NK-92 (cell line): ENCODE data around the gene TMEM178A.
"Not testable (repeated sequence)": the region's sequence is repeated elsewhere in the genome, so short reads cannot be mapped to it uniquely, and the experiment has no call there.

Source experiments
- DNase-seq: peaks from one replicate; lab custom pipeline; 2025; ENCODE audit not compliant: unreplicated experiment; lab: John Stamatoyannopoulos, UW

TMEM178A gene

DNA sequence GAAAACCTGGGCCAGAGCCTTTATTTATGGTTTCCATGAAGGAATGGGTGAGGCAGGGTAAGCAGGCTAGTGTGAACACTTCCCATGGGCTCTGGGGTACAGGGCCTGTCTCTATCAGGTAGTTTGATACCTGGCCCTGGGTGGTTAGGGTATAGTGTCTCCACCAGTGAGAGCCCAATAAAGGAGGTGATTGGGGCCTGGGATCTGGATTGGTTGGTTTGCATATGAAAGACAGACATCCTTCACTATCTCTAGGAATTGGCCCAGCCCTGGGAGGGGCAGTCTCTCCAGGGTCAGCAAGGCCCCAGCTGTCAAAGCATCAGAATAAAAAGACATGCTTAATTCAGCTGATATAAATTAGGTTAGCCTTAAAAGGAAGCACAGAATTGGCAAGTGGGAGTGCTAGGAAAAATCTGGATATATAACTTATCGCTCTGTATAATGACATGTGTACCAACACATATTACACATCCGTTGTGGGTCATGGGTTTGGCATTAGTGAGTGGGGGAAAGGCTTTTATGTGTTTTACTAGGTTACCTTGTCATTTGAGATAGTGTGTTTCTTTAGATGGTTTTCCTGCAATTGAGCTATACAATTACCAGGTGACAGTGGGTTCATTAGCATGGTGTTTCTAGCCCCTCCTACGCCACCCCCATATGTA lies 18.5 kb upstream of the TMEM178A start:
- no peak for DNase-seq

GRCh38 chr2:39648580-39648979 lies 17.1 kb upstream of the TMEM178A start:
- DNase-seq: no peak

GRCh38 chr2:39649511-39649910 lies 16.2 kb upstream of the TMEM178A start:
- no peak for DNase-seq

GRCh38 chr2:39650468-39650867 lies 15.2 kb upstream of the TMEM178A start:
- DNase-seq: no peak

DNA sequence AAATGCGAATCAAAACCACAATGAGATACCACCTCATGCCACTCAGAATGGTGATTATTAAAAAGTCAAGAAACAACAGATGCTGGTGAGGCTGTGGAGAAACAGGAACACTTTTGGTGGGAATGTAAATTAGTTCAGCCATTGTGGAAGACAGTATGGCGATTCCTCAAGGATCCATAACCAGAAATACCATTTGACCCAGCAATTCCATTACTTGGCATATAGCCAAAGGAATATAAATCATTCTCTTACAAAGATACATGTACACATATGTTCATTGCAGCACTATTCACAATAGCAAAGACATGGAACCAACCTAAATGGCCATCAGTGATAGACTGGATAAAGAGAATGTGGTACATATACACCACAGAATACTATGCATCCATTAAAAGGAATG lies 9.5 kb upstream of the TMEM178A start:
- DNase-seq: not testable (repeated sequence)

DNA sequence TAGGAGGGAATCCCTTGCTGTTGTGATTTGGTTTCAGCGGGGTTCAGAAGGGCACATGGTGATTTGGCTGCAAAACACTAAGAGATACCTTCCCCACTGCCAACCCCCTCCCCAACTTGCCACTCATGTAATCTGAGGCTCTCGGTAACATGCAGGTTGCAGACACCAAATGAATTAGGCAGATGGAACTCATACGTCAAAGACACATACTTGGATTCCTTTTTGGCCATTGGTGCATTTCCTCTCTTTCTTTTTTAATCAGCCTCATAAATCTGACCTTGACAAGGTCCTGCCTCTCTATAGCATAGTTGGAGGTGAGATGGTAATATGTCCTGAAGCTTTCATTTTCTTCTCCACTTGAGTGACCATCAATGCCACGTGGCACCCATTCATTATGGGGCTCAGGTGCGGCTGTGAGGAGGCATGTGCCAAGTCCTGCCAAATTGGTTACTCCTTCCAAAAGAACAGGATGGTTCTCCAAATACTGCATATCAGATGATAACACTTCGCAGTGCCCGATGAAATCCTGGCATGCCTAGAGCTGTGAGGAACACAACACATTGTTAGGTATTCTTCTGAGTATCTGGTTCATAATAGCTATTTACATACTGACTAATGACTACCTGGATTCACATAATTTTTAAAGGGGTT lies 8.3 kb upstream of the TMEM178A start:
- no peak for DNase-seq

GRCh38 chr2:39658371-39658770 lies 7.3 kb upstream of the TMEM178A start:
- no peak for DNase-seq

GRCh38 chr2:39659765-39660611 lies 5.7 kb upstream of the TMEM178A start:
- no peak for DNase-seq

DNA sequence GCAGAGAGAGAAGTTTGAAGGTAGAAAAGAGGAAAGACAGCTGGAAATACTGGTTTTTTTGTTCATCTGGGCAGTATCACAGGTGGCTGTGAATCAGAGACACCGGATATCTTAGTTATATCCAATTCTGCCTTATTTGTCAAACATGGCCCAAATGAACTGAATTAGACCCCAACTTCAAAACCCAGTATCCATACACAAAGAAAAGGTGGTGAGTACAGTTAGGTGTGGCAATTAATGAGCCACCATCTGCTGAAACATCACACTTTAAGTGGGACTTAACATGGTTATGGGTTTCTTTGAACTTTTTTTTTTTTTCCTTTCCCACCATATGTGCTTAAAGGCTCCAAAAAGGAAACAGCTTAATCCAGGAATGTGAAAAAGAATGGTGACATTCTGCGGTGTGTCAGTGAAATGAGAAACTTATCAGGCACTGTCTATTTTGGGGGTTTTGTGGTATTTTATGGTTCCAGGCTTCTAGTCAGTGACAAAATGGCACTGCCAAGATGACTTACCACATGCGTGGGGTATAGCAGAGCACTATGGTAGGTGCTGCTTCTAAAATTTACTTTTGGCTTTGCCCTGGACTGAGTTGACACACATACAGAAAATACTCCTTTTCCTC lies 5.0 kb upstream of the TMEM178A start:
- DNase-seq: no peak

DNA sequence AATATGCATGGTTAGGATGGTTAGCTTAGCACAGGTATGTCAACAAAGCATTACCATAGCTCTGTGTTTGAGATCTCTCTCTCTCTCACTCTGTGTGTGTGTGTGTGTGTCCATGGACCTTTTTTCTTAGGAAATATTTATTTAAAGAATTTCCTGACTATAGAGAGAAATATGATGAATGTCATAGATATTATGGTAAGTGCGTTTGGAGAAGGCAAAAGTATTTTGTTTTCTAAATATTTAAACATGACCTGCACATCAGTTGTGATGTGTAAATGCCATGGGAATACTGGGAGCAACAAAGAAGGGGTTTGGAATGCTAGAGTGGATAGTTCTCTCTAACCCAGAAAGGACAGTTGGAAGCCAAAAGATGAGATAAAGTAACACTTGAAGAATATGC lies 3.9 kb upstream of the TMEM178A start:
- no peak for DNase-seq

DNA sequence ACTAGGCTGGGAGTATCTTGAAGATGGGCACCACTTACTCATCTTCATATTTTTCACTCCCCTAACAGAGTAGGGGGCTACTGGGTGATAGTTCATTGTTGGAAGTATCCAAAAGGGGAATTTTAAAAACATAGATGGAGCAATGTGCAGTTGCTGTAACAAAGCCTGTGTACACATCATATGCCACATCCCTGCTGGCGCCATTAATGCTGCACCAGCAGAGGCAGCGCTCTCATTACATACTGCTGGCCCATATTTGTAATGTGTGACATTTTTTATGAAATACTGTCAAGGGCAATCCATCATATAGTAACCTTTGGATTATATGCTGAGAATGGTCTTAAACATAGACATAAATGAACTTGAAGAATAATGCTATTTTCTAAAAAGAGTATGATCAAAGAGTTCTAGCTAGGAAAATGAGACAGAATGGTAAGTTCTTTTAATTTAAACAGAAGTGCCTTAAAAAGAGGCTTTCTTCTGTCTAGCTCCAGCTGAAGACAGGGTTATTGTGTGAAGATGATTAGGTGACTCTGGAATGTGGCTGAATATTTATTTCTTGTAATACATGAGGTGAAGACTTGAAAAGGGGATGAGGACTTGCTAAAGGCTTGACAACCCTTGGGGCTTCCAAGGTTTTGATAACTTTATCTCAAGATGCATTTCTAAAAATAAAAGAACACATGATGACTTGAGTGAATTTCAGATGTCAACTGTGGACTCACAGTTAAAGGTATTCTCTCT lies 2.4 kb upstream of the TMEM178A start:
- DNase-seq: no peak

GRCh38 chr2:39664232-39664887 lies 1.4 kb upstream of the TMEM178A start:
- no peak for DNase-seq

- no peak for DNase-seq
These were observed 677 bp upstream of the TMEM178A start for GRCh38 chr2:39664888-39665591.

DNA sequence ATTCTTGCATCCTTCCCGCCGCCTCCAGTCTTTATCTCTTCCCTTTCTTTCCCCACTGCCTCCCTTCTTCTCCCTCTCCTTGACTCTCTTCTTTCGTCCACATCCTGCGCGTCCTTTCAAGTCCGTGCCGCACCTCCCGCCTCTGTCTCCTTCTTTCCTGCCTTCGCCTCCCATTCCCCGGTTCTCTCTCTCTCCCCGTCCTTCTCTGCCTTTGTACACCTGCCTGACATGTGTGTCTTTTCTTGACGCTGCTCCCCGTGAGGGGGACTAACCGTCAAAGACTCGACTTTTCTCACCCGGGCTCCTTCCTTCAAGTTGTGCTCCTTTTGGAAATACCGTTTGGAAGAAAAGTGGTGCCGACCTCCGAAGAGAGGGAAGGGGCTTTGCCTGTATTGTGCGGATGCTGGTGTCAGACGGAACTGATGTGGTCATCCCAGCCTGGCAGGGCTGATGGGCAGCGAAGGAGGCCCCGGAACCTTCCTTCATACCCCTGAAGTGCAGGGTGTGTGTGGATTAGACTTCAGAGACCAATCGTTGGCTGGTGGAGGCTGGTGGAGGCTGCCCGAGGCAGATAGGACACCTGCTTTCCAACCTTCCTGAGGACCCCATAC lies 879 bp downstream of the TMEM178A start:
- DNase-seq: no peak

DNA sequence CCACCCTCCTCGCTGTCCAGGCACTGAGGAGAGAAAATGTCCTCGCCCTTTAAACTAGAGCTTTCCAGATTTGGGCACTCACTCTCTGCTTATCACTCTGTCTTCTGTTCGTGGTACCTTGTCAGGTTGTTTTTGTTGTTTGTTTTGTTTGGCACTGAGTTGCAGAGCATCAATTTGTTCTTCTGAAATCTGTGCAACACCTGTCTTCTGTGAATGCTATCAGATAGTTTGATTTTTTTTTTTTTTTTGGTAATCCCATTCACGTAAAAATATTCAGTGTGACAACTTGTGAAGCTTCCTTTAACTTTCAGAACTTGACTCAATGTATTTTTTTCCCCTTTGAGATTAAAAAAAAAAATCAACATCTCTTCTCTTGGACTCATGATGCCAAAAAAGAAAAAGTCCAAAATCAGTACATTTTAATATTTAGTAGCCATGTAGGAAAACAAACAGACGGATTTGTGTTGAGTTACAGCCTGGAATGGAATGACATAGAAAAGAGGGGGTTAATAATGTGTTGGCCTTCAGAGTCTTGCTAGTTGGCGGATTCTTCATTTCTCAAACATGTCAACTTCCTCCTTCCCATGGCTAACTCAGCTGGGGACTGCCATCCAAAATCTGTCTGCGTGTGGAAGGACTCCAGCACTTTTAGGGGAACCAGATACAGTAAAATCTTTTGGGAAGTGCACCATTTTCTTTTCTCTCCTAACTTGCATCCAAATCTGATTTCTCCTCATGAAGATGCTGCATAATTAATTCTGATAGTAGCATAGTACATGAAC lies 1.6 kb downstream of the TMEM178A start:
- no peak for DNase-seq

DNA sequence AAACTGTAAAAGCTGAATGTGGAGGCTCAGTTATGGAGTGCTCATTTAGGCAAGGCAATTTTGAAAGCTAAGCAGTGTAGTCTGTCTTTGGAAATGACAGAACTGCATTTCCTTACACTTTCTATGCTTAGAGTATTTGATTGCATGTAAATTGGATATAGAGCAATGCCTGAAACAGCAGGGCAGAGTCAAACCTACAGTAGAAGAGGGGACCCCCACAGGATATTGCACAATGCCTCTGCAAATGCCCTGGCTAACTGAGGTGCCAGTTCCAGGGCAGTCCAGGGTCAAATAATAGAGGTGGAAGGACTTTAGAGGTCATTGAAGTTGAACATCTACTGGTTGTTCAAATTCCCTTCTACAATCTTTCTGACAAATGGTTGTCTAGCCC lies 2.2 kb downstream of the TMEM178A start:
- DNase-seq: no peak

DNA sequence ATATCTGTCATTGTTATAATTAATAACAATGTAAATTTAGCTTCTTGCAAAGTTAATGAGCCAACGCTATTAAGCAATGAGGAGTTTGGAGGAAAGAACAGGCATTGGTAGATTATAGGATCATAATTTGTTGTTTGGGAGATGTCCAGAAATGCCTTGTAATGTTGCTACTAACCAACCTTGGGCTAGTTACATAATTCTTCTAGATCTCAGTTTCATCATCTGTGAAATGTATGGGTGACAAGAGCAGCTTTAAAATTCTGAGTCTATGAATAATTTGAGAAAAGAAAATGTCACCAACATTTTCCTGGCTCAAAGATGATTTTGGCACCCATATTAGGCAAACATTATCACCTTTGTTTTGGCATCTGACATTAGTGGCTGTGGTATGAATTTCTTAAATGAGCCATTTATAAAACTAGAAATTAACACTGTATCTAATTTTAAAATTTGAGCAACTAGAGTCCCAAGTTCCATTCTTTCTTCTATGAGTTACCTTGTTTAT lies 2.9 kb downstream of the TMEM178A start:
- no peak for DNase-seq

DNA sequence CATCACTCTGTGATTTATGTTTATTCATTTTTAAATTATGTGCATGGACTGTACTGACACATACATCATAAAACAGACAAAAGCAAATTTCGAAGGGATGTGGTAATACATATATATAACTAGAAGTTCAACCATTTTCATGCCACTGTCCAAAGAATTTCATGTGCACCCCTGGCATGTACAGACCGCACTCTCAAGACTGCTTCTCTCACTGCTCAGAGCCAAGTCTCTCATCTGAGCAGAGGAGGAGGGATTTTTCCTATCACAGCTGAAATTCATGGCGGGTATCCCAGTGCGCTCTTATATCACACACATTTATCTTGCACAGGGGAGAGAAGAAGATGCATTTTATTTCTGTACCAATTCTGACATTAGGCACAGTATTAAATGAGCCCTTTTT lies 5.9 kb downstream of the TMEM178A start:
- DNase-seq: no peak
